GM10847 (cell line): Measurements from ENCODE around the gene TRIM3.

Experiments
- POLR2A ChIP-seq: IDR thresholded peaks from 2 replicates; pipeline ENCODE4 v1.6.1; 2011; ENCODE audit not compliant: insufficient read length; ENCODE audit errors: extremely low read depth

Gene TRIM3

GRCh38 chr11:6458352-6459098, 15.2 kb downstream of the TRIM3 start:
- no peak for TF ChIP-seq POLR2A

GRCh38 chr11:6457581-6458320, 16.0 kb downstream of the TRIM3 start:
- no peak for TF ChIP-seq POLR2A

GRCh38 chr11:6456361-6457073, 17.2 kb downstream of the TRIM3 start:
- no peak for TF ChIP-seq POLR2A

GRCh38 chr11:6455070-6455469, 18.7 kb downstream of the TRIM3 start:
- no peak for TF ChIP-seq POLR2A

- TF ChIP-seq POLR2A, result no peak
These were observed 20.6 kb downstream of the TRIM3 start for GRCh38 chr11:6453152-6453551.

GRCh38 chr11:6452219-6452618, 21.5 kb downstream of the TRIM3 start:
- no peak for TF ChIP-seq POLR2A

GRCh38 chr11:6448574-6448973, 25.2 kb downstream of the TRIM3 start:
- TF ChIP-seq POLR2A, result no peak

GRCh38 chr11:6443269-6444003, 30.3 kb downstream of the TRIM3 start:
- no peak for TF ChIP-seq POLR2A

- no peak for TF ChIP-seq POLR2A
These were observed 31.3 kb downstream of the TRIM3 start for GRCh38 chr11:6442441-6442840.

- no peak for TF ChIP-seq POLR2A
These were observed 32.8 kb downstream of the TRIM3 start, which contains the start of gene HPX for GRCh38 chr11:6440906-6441358. TSS of gene HPX (minus strand) at chr11:6440987. CDS start at chr11:6440963, 24 bp downstream.

- TF ChIP-seq POLR2A, result no peak
These were observed 34.7 kb downstream of the TRIM3 start for GRCh38 chr11:6438979-6439571.

GRCh38 chr11:6437993-6438392, 35.7 kb downstream of the TRIM3 start:
- TF ChIP-seq POLR2A, result no peak

GRCh38 chr11:6437423-6437822, 36.3 kb downstream of the TRIM3 start:
- no peak for TF ChIP-seq POLR2A

- TF ChIP-seq POLR2A, result no peak
These were observed 39.6 kb downstream of the TRIM3 start for GRCh38 chr11:6433998-6434660.
